ENCODE results near the gene CDC45.

CDC45 gene

GRCh38 chr22:19467912-19468311, 11.8 kb upstream of the CDC45 start:
- TF ChIP-seq CTCF (IDR thresholded peaks at IDR 0.05; ENCODE audit: low read depth, low read length): no peak
- no peak for DNase-seq (ENCODE audit: low read depth in 2 of 2)
- H3K4me3 ChIP-seq (replicated peaks in 1 of 2; ENCODE audit: low read depth in 2 of 2, low read length in 2 of 2): no peak overlapping the region

GRCh38 chr22:19469421-19469820, 10.3 kb upstream of the CDC45 start:
- no peak overlapping the region for H3K4me3 ChIP-seq (replicated peaks in 1 of 2; ENCODE audit: low read depth in 2 of 2, low read length in 2 of 2)
- DNase-seq (ENCODE audit: low read depth in 2 of 2): no peak
- TF ChIP-seq CTCF (IDR thresholded peaks at IDR 0.05; ENCODE audit: low read depth, low read length): no peak

- no peak for TF ChIP-seq CTCF (IDR thresholded peaks at IDR 0.05; ENCODE audit: low read depth, low read length)
- H3K4me3 ChIP-seq (replicated peaks in 1 of 2; ENCODE audit: low read depth in 2 of 2, low read length in 2 of 2): no peak overlapping the region
- DNase-seq (ENCODE audit: low read depth in 2 of 2): no peak
These were observed 9.7 kb upstream of the CDC45 start for GRCh38 chr22:19470010-19470409.

- no peak for TF ChIP-seq CTCF (IDR thresholded peaks at IDR 0.05; ENCODE audit: low read depth, low read length)
- DNase-seq (ENCODE audit: low read depth in 2 of 2): no peak
- no peak overlapping the region for H3K4me3 ChIP-seq (replicated peaks in 1 of 2; ENCODE audit: low read depth in 2 of 2, low read length in 2 of 2)
These were observed 8.1 kb upstream of the CDC45 start for GRCh38 chr22:19471572-19471971.

- no peak overlapping the region for H3K4me3 ChIP-seq (replicated peaks in 1 of 2; ENCODE audit: low read depth in 2 of 2, low read length in 2 of 2)
- no peak for TF ChIP-seq CTCF (IDR thresholded peaks at IDR 0.05; ENCODE audit: low read depth, low read length)
- DNase-seq (ENCODE audit: low read depth in 2 of 2): no peak
These were observed 7.5 kb upstream of the CDC45 start for GRCh38 chr22:19472233-19472632.

- peak; percentile 12 for TF ChIP-seq CTCF (IDR thresholded peaks at IDR 0.05; ENCODE audit: low read depth, low read length)
- H3K4me3 ChIP-seq (replicated peaks in 1 of 2; ENCODE audit: low read depth in 2 of 2, low read length in 2 of 2): no peak overlapping the region
- DNase-seq (ENCODE audit: low read depth in 2 of 2): peak in 1 of 2 donors; percentile 28
These were observed 6.1 kb upstream of the CDC45 start for GRCh38 chr22:19473578-19473977.

- TF ChIP-seq CTCF (IDR thresholded peaks at IDR 0.05; ENCODE audit: low read depth, low read length): no peak
- no peak for DNase-seq (ENCODE audit: low read depth in 2 of 2)
- H3K4me3 ChIP-seq (replicated peaks in 1 of 2; ENCODE audit: low read depth in 2 of 2, low read length in 2 of 2): no peak overlapping the region
These were observed 3.7 kb upstream of the CDC45 start for GRCh38 chr22:19476023-19476422.
